ENCODE data around the gene CARS2.

CARS2 gene

GRCh38 chr13:110719036-110719710 is 13.3 kb upstream of the CARS2 start:
- no peaks in the 10 kb centered on the region for H3K9me3 ChIP-seq
- peaks cover 15 to 18% of the 10 kb centered on the region in 2 experiments for H3K4me1 ChIP-seq (ENCODE audit: control insufficient read depth in 1 of 2, insufficient read depth in 1 of 2, low read depth in 1 of 2, low read length in 1 of 2)
- no peak for TF ChIP-seq CTCF (IDR thresholded peaks at IDR 0.05)
- H3K27me3 ChIP-seq, result no peaks in the 10 kb centered on the region
- H3K36me3 ChIP-seq, result peaks cover 35% of the 10 kb centered on the region
- no peak overlapping the region for H3K27ac ChIP-seq
- no peak overlapping the region for H3K4me3 ChIP-seq (ENCODE audit: low read depth in 1 of 2, low read length in 1 of 2)

GRCh38 chr13:110716247-110716515 is 10.3 kb upstream of the CARS2 start:
- no peak for TF ChIP-seq CTCF (IDR thresholded peaks at IDR 0.05)
- Histone ChIP-seq H3K27ac (peak overlapping the region; percentile 100), H3K4me1 (ENCODE audit: control insufficient read depth in 1 of 2, insufficient read depth in 1 of 2, low read depth in 1 of 2, low read length in 1 of 2) (peaks cover 25 to 32% of the 10 kb centered on the region in 2 experiments), H3K4me3 (ENCODE audit: low read depth in 1 of 2, low read length in 1 of 2) (peak overlapping the region; percentile 98 to 99), H3K36me3 (peaks cover 23% of the 10 kb centered on the region), H3K27me3 (no peaks in the 10 kb centered on the region), H3K9me3 (no peaks in the 10 kb centered on the region)

GRCh38 chr13:110715395-110716246 is 9.7 kb upstream of the CARS2 start:
- peak overlapping the region; percentile 100 for H3K27ac ChIP-seq
- H3K4me3 ChIP-seq (ENCODE audit: low read depth in 1 of 2, low read length in 1 of 2), result peak overlapping the region; percentile 98 to 99
- peaks cover 17% of the 10 kb centered on the region for H3K36me3 ChIP-seq
- no peaks in the 10 kb centered on the region for H3K27me3 ChIP-seq
- peaks cover 30 to 37% of the 10 kb centered on the region in 2 experiments for H3K4me1 ChIP-seq (ENCODE audit: control insufficient read depth in 1 of 2, insufficient read depth in 1 of 2, low read depth in 1 of 2, low read length in 1 of 2)
- H3K9me3 ChIP-seq, result no peaks in the 10 kb centered on the region
- TF ChIP-seq CTCF (IDR thresholded peaks at IDR 0.05), result peak; percentile 27

GRCh38 chr13:110714797-110715394 is 9.0 kb upstream of the CARS2 start:
- H3K9me3 ChIP-seq, result no peaks in the 10 kb centered on the region

More at GRCh38 chr13:110714797-110715394, 9.0 kb upstream of the CARS2 start:
- TF ChIP-seq CTCF (IDR thresholded peaks at IDR 0.05), result no peak
- Histone ChIP-seq H3K27me3 (no peaks in the 10 kb centered on the region), H3K4me1 (ENCODE audit: control insufficient read depth in 1 of 2, insufficient read depth in 1 of 2, low read depth in 1 of 2, low read length in 1 of 2) (peaks cover 34 to 38% of the 10 kb centered on the region in 2 experiments), H3K27ac (peak overlapping the region; percentile 100), H3K4me3 (ENCODE audit: low read depth in 1 of 2, low read length in 1 of 2) (peak overlapping the region; percentile 98 to 99), H3K36me3 (peaks cover 10% of the 10 kb centered on the region)
